A673 (cell line): ENCODE measurements around the gene NEK9. TPM values are rescaled to one million over a fixed set of nuclear protein-coding genes. Genes with fewer than 3 reads are reported as not detected.
A peak's percentile ranks its signal among the peaks of the same experiment; 100 is the strongest.

ENCODE experiments used
- BruUV-seq: library from RNA; stranded (reverse); fragments of 400-500 nt; replicated peaks from 2 replicates; lab custom pipeline; 2021; lab: Mats Ljungman, UMichigan
- CTCF ChIA-PET: fragments of 300-600 bp; sonication (Branson Sonifier 250); formaldehyde crosslinking; loops from one replicate; lab custom pipeline; 2022; ENCODE audit warnings: antibody characterized with exemption; lab: Charles Lee
- POLR2A ChIA-PET: fragments of 300-600 bp; sonication (Branson Sonifier 250); formaldehyde crosslinking; loops from one replicate; lab custom pipeline; 2022; ENCODE audit warnings: antibody characterized with exemption; ENCODE audit not compliant: low non-redundant PET; lab: Charles Lee
- DNase-seq: peaks from one replicate; pipeline ENCODE4 v3.0.0-alpha.2; 2015; ENCODE audit warnings: low spot score
- H3K27ac ChIP-seq: fragments of 200-600 bp; sonication (generic); 2 replicates; pipeline ENCODE4 v1.5.1; 2016; ENCODE audit warnings: mixed run types, low read depth, mild to moderate bottlenecking, mixed read lengths, antibody characterized with exemption, low read length; ENCODE audit not compliant: poor library complexity, severe bottlenecking
- H3K27me3 ChIP-seq: fragments of 200-600 bp; sonication (generic); replicated peaks from 2 replicates; pipeline ENCODE4 v1.6.1; 2017; ENCODE audit warnings: mixed run types, low read depth, mild to moderate bottlenecking, mixed read lengths, antibody characterized with exemption, low read length; ENCODE audit not compliant: insufficient read depth, poor library complexity
- H3K36me3 ChIP-seq: fragments of 200-600 bp; sonication (generic); 2 replicates; pipeline ENCODE4 v1.6.1; 2016; ENCODE audit warnings: mixed run types, mild to moderate bottlenecking, mixed read lengths, antibody characterized with exemption, low read length; ENCODE audit not compliant: insufficient read depth, poor library complexity, severe bottlenecking
- H3K4me1 ChIP-seq: fragments of 200-600 bp; sonication (generic); 2 replicates; pipeline ENCODE4 v1.6.1; 2017; ENCODE audit warnings: mixed run types, mild to moderate bottlenecking, mixed read lengths, antibody characterized with exemption, low read length; ENCODE audit not compliant: insufficient read depth, poor library complexity, severe bottlenecking
- H3K4me3 ChIP-seq: fragments of 200-600 bp; sonication (generic); 2 replicates; pipeline ENCODE4 v1.5.1; 2016; ENCODE audit warnings: low read depth, mixed run types, mild to moderate bottlenecking, mixed read lengths, low read length; ENCODE audit not compliant: poor library complexity, severe bottlenecking
- H3K9me3 ChIP-seq: fragments of 200-600 bp; sonication (generic); 2 replicates; pipeline ENCODE4 v1.6.1; 2016; ENCODE audit warnings: mixed run types, low read depth, mild to moderate bottlenecking, mixed read lengths, antibody characterized with exemption, low read length; ENCODE audit not compliant: poor library complexity, severe bottlenecking
- CTCF ChIP-seq: fragments of 300-800, 200-600 bp; sonication (generic); conservative IDR thresholded peaks from 2 replicates; pipeline ENCODE4 v1.5.1; 2017; ENCODE audit warnings: low read depth, mild to moderate bottlenecking, antibody characterized with exemption, low read length, moderate library complexity, mixed read lengths
- EZH2 ChIP-seq: fragments of 200-600 bp; sonication (generic); IDR thresholded peaks from 2 replicates; pipeline ENCODE4 v1.6.1; 2017; ENCODE audit warnings: borderline replicate concordance, low read depth, mild to moderate bottlenecking, mixed read lengths, antibody characterized with exemption, low read length; ENCODE audit not compliant: poor library complexity, severe bottlenecking
- intact Hi-C: fragments of 100-400 bp; cut with micrococcal nuclease; formaldehyde crosslinking; loops from one replicate; pipeline ENCODE4 v1.10.0; 2022; ENCODE audit not compliant: unreplicated experiment
- total RNA-seq: library from RNA; stranded (reverse); gene quantifications from 2 replicates; pipeline ENCODE4 v1.2.3, GENCODE V29; 2021

NEK9 gene
- total RNA-seq, 1 experiment from 2014 or later: 75.8 TPM

GRCh38 chr14:75088153-75088552 lies 38.7 kb downstream of the NEK9 start:
- TF ChIP-seq EZH2: no peak
- TF ChIP-seq CTCF: no peak
- BruUV-seq: no TSS peak
- intact Hi-C loops: loop anchor here (1.0 to 5.0 kb wide), 3 partner anchors 142 to 226 kb away; no protein-coding TSS in a partner anchor
- Histone ChIP-seq H3K9me3 (no peaks in the 10 kb centered on the region), H3K36me3 (peaks cover 35% of the 10 kb centered on the region), H3K27ac (no peak overlapping the region), H3K4me3 (no peak overlapping the region), H3K4me1 (no peaks in the 10 kb centered on the region), H3K27me3 (no peaks in the 10 kb centered on the region)
- POLR2A ChIA-PET: no interaction called here
- CTCF ChIA-PET: interaction anchor here (0.6 to 1.5 kb wide), 8 partner anchors 34 to 479 kb away, joined by 3 to 13 read pairs (median 6); no protein-coding TSS in a partner anchor
- no peak for DNase-seq

GRCh38 chr14:75084513-75084912 lies 42.3 kb downstream of the NEK9 start:
- no peak overlapping the region for H3K4me3 ChIP-seq
- no peak overlapping the region for H3K27ac ChIP-seq
- TF ChIP-seq CTCF: peak; percentile 43
- TF ChIP-seq EZH2: no peak
- no peaks in the 10 kb centered on the region for H3K9me3 ChIP-seq
- no peaks in the 10 kb centered on the region for H3K27me3 ChIP-seq
- H3K36me3 ChIP-seq: peaks cover 32% of the 10 kb centered on the region
- no peaks in the 10 kb centered on the region for H3K4me1 ChIP-seq
- CTCF ChIA-PET: no interaction called here
- POLR2A ChIA-PET: no interaction called here
- intact Hi-C loops: no loop called here
- BruUV-seq: no TSS peak
- DNase-seq: peak; percentile 29

- Histone ChIP-seq H3K27ac (no peak overlapping the region), H3K9me3 (no peaks in the 10 kb centered on the region), H3K4me1 (no peaks in the 10 kb centered on the region), H3K4me3 (no peak overlapping the region), H3K27me3 (no peaks in the 10 kb centered on the region), H3K36me3 (peaks cover 31% of the 10 kb centered on the region)
- ChIA-PET CTCF (interaction anchor here (0.5 to 0.8 kb wide), 2 partner anchors 205 to 222 kb away, joined by 3 to 6 read pairs; no protein-coding TSS in a partner anchor), POLR2A (no interaction called here)
- no peak for TF ChIP-seq EZH2
- no peak for TF ChIP-seq CTCF
- intact Hi-C loops: no loop called here
- DNase-seq: no peak
- no TSS peak for BruUV-seq
These were observed 43.6 kb downstream of the NEK9 start for GRCh38 chr14:75083271-75083670.
